ENCODE results near the gene MID1. TPM values are rescaled to one million over a fixed set of nuclear protein-coding genes. Genes with fewer than 3 reads are reported as not detected.
A peak's percentile ranks its signal among the peaks of the same experiment; 100 is the strongest.

MID1 gene
- total RNA-seq, 1 experiment from 2014 or later = 79.5 TPM

GRCh38 chrX:10636851-10637250 lies 16.5 kb upstream of the MID1 start:
- POLR2A ChIA-PET (ENCODE audit: unreplicated experiment) = no interaction called here
- Histone ChIP-seq H3F3A (ENCODE audit: insufficient read depth, low read depth) (peaks cover 24% of the 10 kb centered on the region), H3K9me2 (ENCODE audit: insufficient read depth) (no peaks in the 10 kb centered on the region), H3K4me3 (no peak overlapping the region), H3K27me3 (ENCODE audit: insufficient read depth, low read depth) (no peaks in the 10 kb centered on the region), H3K4me1 (replicated peaks; ENCODE audit: insufficient read depth) (peaks cover 43% of the 10 kb centered on the region), H2AFZ (no peak overlapping the region), H3K27ac (no peak overlapping the region), H3K9me3 (ENCODE audit: insufficient read depth, low read depth) (no peaks in the 10 kb centered on the region), H3K4me2 (no peak overlapping the region), H3K36me3 (ENCODE audit: low read depth) (no peaks in the 10 kb centered on the region), H3K79me2 (ENCODE audit: low read depth) (no peaks in the 10 kb centered on the region), H4K20me1 (ENCODE audit: insufficient read depth) (no peaks in the 10 kb centered on the region)
- intact Hi-C loops (cut with micrococcal nuclease; ENCODE audit: unreplicated experiment) = loop anchor here (1.0 to 10.0 kb wide), 5 partner anchors 192 to 652 kb away; no protein-coding TSS in a partner anchor
- CTCF ChIA-PET = interaction anchor here (0.6 to 1.5 kb wide), 2 partner anchors 193 to 446 kb away, joined by 4 to 9 read pairs; no protein-coding TSS in a partner anchor
- no TSS peak for BruUV-seq (replicated peaks)
- DNase-seq = no peak
- TF ChIP-seq CTCF (conservative IDR thresholded peaks at IDR 0.05) (no peak), EZH2 (IDR thresholded peaks at IDR 0.05; ENCODE audit: low read depth) (no peak)

GRCh38 chrX:10636337-10636736 lies 16.0 kb upstream of the MID1 start:
- Histone ChIP-seq H3F3A (ENCODE audit: insufficient read depth, low read depth) (peaks cover 24% of the 10 kb centered on the region), H3K4me1 (replicated peaks; ENCODE audit: insufficient read depth) (peaks cover 47% of the 10 kb centered on the region), H3K27ac (peak overlapping the region; percentile 84; the same call in 1 of the 2 replicates), H3K4me3 (no peak overlapping the region), H3K9me2 (ENCODE audit: insufficient read depth) (no peaks in the 10 kb centered on the region), H3K36me3 (ENCODE audit: low read depth) (no peaks in the 10 kb centered on the region), H4K20me1 (ENCODE audit: insufficient read depth) (no peaks in the 10 kb centered on the region), H2AFZ (no peak overlapping the region), H3K9me3 (ENCODE audit: insufficient read depth, low read depth) (no peaks in the 10 kb centered on the region), H3K79me2 (ENCODE audit: low read depth) (no peaks in the 10 kb centered on the region), H3K4me2 (peak overlapping the region; percentile 32; the same call in 1 of the 2 replicates), H3K27me3 (ENCODE audit: insufficient read depth, low read depth) (no peaks in the 10 kb centered on the region)
- TF ChIP-seq EZH2 (IDR thresholded peaks at IDR 0.05; ENCODE audit: low read depth) (no peak), CTCF (conservative IDR thresholded peaks at IDR 0.05) (peak; percentile 70)
- DNase-seq = peak; percentile 36 to 47
- BruUV-seq (replicated peaks) = no TSS peak
- intact Hi-C loops (cut with micrococcal nuclease; ENCODE audit: unreplicated experiment) = loop anchor here (1.0 to 10.0 kb wide), 5 partner anchors 192 to 652 kb away; no protein-coding TSS in a partner anchor
- POLR2A ChIA-PET (ENCODE audit: unreplicated experiment) = no interaction called here
- CTCF ChIA-PET = interaction anchor here (0.6 to 1.5 kb wide), 2 partner anchors 192 to 446 kb away, joined by 4 to 9 read pairs; no protein-coding TSS in a partner anchor

DNA sequence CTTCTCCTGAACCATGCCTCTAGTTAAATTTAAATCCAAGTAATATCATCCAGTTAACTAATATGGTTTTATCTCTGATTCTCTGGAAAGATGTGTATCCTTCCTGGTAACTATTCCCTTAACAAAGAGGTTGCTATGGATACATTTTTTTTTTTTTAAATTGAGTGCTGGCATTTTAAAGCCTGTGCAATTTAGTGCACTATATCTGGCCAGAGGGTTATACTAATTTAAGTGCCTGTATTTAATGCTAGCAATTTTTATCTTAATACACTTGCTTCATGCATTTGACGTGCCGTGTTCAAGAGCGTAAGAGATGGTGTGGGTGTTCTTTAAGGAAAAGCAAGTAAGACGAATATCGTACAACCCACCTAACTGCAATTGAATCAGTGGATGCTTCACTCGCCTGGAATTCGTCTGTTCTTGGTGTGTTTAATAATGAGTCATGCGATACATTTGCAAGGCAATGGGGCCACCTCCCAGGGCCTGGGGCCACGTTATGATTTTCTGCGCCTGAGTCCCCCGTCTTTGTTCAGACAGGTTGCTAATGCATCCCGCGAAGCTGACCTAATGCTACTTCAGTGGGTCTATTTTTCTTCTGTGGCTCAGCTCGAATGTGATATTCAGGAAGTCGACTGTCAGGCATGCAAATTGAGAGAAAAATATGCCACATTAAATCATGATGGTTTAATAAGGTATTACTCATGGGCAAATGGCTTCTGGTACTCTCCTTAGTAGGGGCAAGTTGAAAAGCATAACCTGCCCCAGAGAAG lies 14.2 kb upstream of the MID1 start:
- Histone ChIP-seq H3K4me1 (replicated peaks; ENCODE audit: insufficient read depth) (peaks cover 49% of the 10 kb centered on the region), H3K36me3 (ENCODE audit: low read depth) (no peaks in the 10 kb centered on the region), H3K9me3 (ENCODE audit: insufficient read depth, low read depth) (no peaks in the 10 kb centered on the region), H3K27ac (peak overlapping the region; percentile 84), H2AFZ (no peak overlapping the region), H3K4me3 (peak overlapping the region; percentile 37; the same call in 1 of the 2 replicates), H3K4me2 (peak overlapping the region; percentile 67), H3K9me2 (ENCODE audit: insufficient read depth) (no peaks in the 10 kb centered on the region), H4K20me1 (ENCODE audit: insufficient read depth) (no peaks in the 10 kb centered on the region), H3F3A (ENCODE audit: insufficient read depth, low read depth) (peaks cover 24% of the 10 kb centered on the region), H3K27me3 (ENCODE audit: insufficient read depth, low read depth) (no peaks in the 10 kb centered on the region), H3K79me2 (ENCODE audit: low read depth) (no peaks in the 10 kb centered on the region)
- TF ChIP-seq CTCF (conservative IDR thresholded peaks at IDR 0.05) (no peak), EZH2 (IDR thresholded peaks at IDR 0.05; ENCODE audit: low read depth) (no peak)
- no TSS peak for BruUV-seq (replicated peaks)
- intact Hi-C loops (cut with micrococcal nuclease; ENCODE audit: unreplicated experiment) = loop anchor here (1.0 to 10.0 kb wide), 5 partner anchors 14 to 650 kb away; partner anchors contain the start of gene MID1
- ChIA-PET CTCF (interaction anchor here (1.2 kb wide), 1 partner anchor 444 kb away, joined by 6 read pairs; no protein-coding TSS in a partner anchor), POLR2A (ENCODE audit: unreplicated experiment) (interaction anchor here (0.6 kb wide), 1 partner anchor 14 kb away, joined by 3 read pairs; the partner anchor contains the start of gene MID1)
- DNase-seq = peak; percentile 78 to 95

Measured in PC-9 (cell line).